GM12878 (cell line): ENCODE results near the gene SARM1. TPM values are rescaled to one million over a fixed set of nuclear protein-coding genes. Genes with fewer than 3 reads are reported as not detected.

Source experiments
- ATAC-seq: fragments of 200-7000 bp; cut with Tn5 transposase; 3 replicates; pipeline ENCODE4 v1.9.1; 2020; ENCODE audit warnings: mild to moderate bottlenecking, moderate library complexity
- BruUV-seq: library from RNA; stranded (reverse); fragments of 400-500 nt; replicated peaks from 2 replicates; lab custom pipeline; 2021; lab: Mats Ljungman, UMichigan
- CTCF ChIA-PET: fragments of 300-600 bp; sonication (Branson Sonifier 250); formaldehyde crosslinking; extraction: SDS; loops from one replicate; lab custom pipeline; 2021; ENCODE audit warnings: inconsistent platforms; lab: Yijun Ruan, JAX
- POLR2A ChIA-PET: fragments of 350-600 bp; formaldehyde crosslinking; extraction: SDS; loops from one replicate; lab custom pipeline; 2021; ENCODE audit warnings: inconsistent platforms; lab: Charles Lee
- RAD21 ChIA-PET: fragments of 300-600 bp; sonication (Branson Sonifier 250); formaldehyde crosslinking; loops from one replicate; lab custom pipeline; 2023; ENCODE audit warnings: antibody characterized with exemption; ENCODE audit not compliant: unreplicated experiment; lab: Charles Lee
- SMC1A ChIA-PET: fragments of 300-600 bp; sonication (Branson Sonifier 250); formaldehyde crosslinking; loops from one replicate; lab custom pipeline; 2023; ENCODE audit not compliant: unreplicated experiment, uncharacterized antibody; lab: Charles Lee
- DNase-seq: peaks from one replicate; pipeline ENCODE4 v3.0.0-alpha.2; 2011; ENCODE audit warnings: low read depth, low spot score
- FAIRE-seq: peaks from 3 replicates; lab custom pipeline; 2011; peaks lifted over from hg19 to GRCh38; lab: Jason Lieb, UNC
- H2AFZ ChIP-seq: 2 replicates; pipeline ENCODE4 v1.6.0; 2011; ENCODE audit warnings: low read depth, low read length, control low read depth; ENCODE audit not compliant: control insufficient read depth
- H3K27ac ChIP-seq: 2 replicates; pipeline ENCODE4 v1.5.1; 2011; ENCODE audit warnings: control low read depth; ENCODE audit not compliant: control insufficient read depth, insufficient read depth
- H3K27me3 ChIP-seq, 2 experiments: replicated peaks in 1 of 2; 2 replicates each; pipeline versions ENCODE4 v1.6.0 to v1.6.1; 2011; ENCODE audit warnings: low read length in 1 of 2; ENCODE audit not compliant: control insufficient read depth in 2 of 2, insufficient read depth in 2 of 2
- H3K36me3 ChIP-seq, 2 experiments: 2 replicates each; pipeline ENCODE4 v1.5.1; 2011; ENCODE audit warnings: low read length in 1 of 2; ENCODE audit not compliant: control insufficient read depth in 2 of 2, insufficient read depth in 2 of 2
- H3K4me1 ChIP-seq: 2 replicates; pipeline ENCODE4 v1.6.1; 2011; ENCODE audit warnings: mild to moderate bottlenecking, low read length, moderate library complexity, mixed read lengths; ENCODE audit not compliant: control insufficient read depth, insufficient read depth
- H3K4me2 ChIP-seq: 2 replicates; pipeline ENCODE4 v1.6.0; 2011; ENCODE audit warnings: control low read depth; ENCODE audit not compliant: control insufficient read depth, insufficient read depth
- H3K4me3 ChIP-seq: fragments of 200-600 bp; sonication (generic); 2 replicates; pipeline ENCODE4 v1.5.1; 2016
- H3K79me2 ChIP-seq: 2 replicates; pipeline ENCODE4 v1.6.0; 2011; ENCODE audit warnings: low read length; ENCODE audit not compliant: control insufficient read depth, insufficient read depth
- H3K9ac ChIP-seq: 2 replicates; pipeline ENCODE4 v1.8.0; 2011; ENCODE audit warnings: low read length, control low read depth, mixed read lengths; ENCODE audit not compliant: control insufficient read depth, insufficient read depth
- H3K9me3 ChIP-seq: replicated peaks from 3 replicates; pipeline ENCODE4 v1.5.1; 2011; ENCODE audit warnings: mild to moderate bottlenecking, low read length; ENCODE audit not compliant: control insufficient read depth, insufficient read depth
- H4K20me1 ChIP-seq: 2 replicates; pipeline ENCODE4 v1.6.0; 2011; ENCODE audit not compliant: control insufficient read depth, insufficient read depth
- BHLHE40 ChIP-seq, 2 experiments: fragments of 450-650 bp in 1 of 2; IDR thresholded peaks; 2 replicates each; pipeline ENCODE4 v1.6.1; 2011 to 2017; ENCODE audit warnings: low read depth in 2 of 2, borderline replicate concordance in 1 of 2, improper control_type of control experiment in 1 of 2, low read length in 1 of 2, mild to moderate bottlenecking in 1 of 2
- DPF2 ChIP-seq: fragments of 450-650 bp; IDR thresholded peaks from 2 replicates; pipeline ENCODE4 v1.6.1; 2017; ENCODE audit warnings: mild to moderate bottlenecking
- RAD21 ChIP-seq: IDR thresholded peaks from 2 replicates; pipeline ENCODE4 v1.6.1; 2011; ENCODE audit warnings: mild to moderate bottlenecking, low read depth, low read length, moderate library complexity; ENCODE audit not compliant: insufficient read depth
- TCF3 ChIP-seq: IDR thresholded peaks from 2 replicates; pipeline ENCODE4 v1.6.1; 2012; ENCODE audit warnings: low read depth, mild to moderate bottlenecking, low read length, borderline replicate concordance; ENCODE audit not compliant: insufficient read depth
- WGBS: methylation state at CpG from one replicate; pipeline ENCODE4 v1.1.6; 2016; ENCODE audit warnings: low lambda C conversion rate; ENCODE audit not compliant: insufficient replicate concordance, insufficient coverage; ENCODE audit errors: missing lambda C conversion rate; 5-methylcytosine and 5-hydroxymethylcytosine counted together
- in situ Hi-C: fragments of 300-500 bp; cut with MboI; formaldehyde crosslinking; loops from 9 replicates; pipeline ENCODE4 v1.14.3; 2018; ENCODE audit warnings: mixed read lengths
- intact Hi-C: fragments of 100-400 bp; cut with micrococcal nuclease; formaldehyde crosslinking; loops from one replicate; pipeline ENCODE4 v1.14.2; 2022; ENCODE audit not compliant: unreplicated experiment
- polyA plus RNA-seq, 11 experiments: library from polyadenylated mRNA; depleted of rRNA in 4 of 11; unstranded in 6 of 11; stranded (reverse) in 5 of 11; fragments of >200 nt; fragmentation: Nextera tagmentation in 4 of 11; fragmentation: Illumina TruSeq in 1 of 11; extraction: Ambion mirVana in 4 of 11; extraction: Trizol in 1 of 11; gene quantifications; 1 replicate in 1 of 11; 2 replicates in 10 of 11; pipeline versions ENCODE4 v1.2.1 to v1.2.3, GENCODE V29; 2011 to 2016; ENCODE audit warnings: inconsistent platforms in 2 of 11, missing spikeins in 2 of 11, low read depth in 1 of 11
- total RNA-seq, 4 experiments: library from RNA; depleted of rRNA in 3 of 4; stranded (reverse); fragments of >200 nt in 3 of 4; fragmentation: Illumina TruSeq in 1 of 4; extraction: Trizol in 1 of 4; gene quantifications; 2 replicates each; pipeline versions ENCODE4 v1.2.1 to v1.2.3, GENCODE V29; 2013 to 2021
- TF ChIP-seq, protein P1 (sequence below): IDR thresholded peaks from 2 replicates; pipeline ENCODE4 v1.6.1; 2012; ENCODE audit warnings: improper control_type of control experiment, low read depth, low read length; ENCODE audit not compliant: insufficient replicate concordance

Gene SARM1
- total and polyA plus RNA-seq, 10 of the 15 experiments (the other 5 are each of a cell fraction or from before 2014, with no cell fraction given): 0.56 to 25.3 (median 11.9) TPM

DNA sequence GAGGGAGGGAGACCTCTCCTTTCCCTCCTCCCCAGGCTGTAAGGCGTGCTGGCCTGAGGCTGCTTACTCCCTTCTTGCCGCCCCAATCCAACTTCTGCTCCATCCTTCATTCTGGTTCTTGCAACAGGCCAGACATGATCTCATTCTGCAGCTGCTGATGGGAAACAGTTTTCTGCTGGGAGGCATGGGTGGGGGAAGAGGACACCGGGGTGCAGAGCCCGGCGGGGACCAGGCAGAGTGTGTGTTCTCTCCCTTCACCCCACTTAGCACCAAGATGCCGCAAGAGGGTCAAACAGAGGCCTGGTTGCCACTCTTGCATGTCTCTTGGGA lies 1.4 kb downstream of the SARM1 start:
- SMC1A ChIA-PET: interaction anchor here (1.4 kb wide), 1 partner anchor 18 kb away, joined by 3 read pairs; no protein-coding TSS in a partner anchor
- H3K36me3 ChIP-seq: no peaks in the 10 kb centered on the region
- RAD21 ChIA-PET: no interaction called here
- no peak for DNase-seq
- H4K20me1 ChIP-seq: peaks cover 3% of the 10 kb centered on the region; the same call in 1 of the 2 replicates
- H3K79me2 ChIP-seq: peaks cover 2% of the 10 kb centered on the region; the same call in 1 of the 2 replicates
- H3K9ac ChIP-seq: peak overlapping the region; percentile 67
- WGBS: 96% methylated on average over 5 of the region's 6 CpGs
- POLR2A ChIA-PET: no interaction called here
- H2AFZ ChIP-seq: no peak overlapping the region
- CTCF ChIA-PET: no interaction called here
- H3K27me3 ChIP-seq: no peaks in the 10 kb centered on the region
- peaks cover 7% of the 10 kb centered on the region for H3K4me1 ChIP-seq
- FAIRE-seq: no peak
- in situ Hi-C loops: loop anchor here (10.0 kb wide), 1 partner anchor 172 kb away; no protein-coding TSS in a partner anchor
- intact Hi-C loops: loop anchor here (10.0 kb wide), 2 partner anchors 62 to 172 kb away; no protein-coding TSS in a partner anchor
- peak overlapping the region; percentile 88 for H3K4me3 ChIP-seq
- no peak overlapping the region for H3K27ac ChIP-seq
- TF ChIP-seq DPF2: no peak
- H3K4me2 ChIP-seq: peak overlapping the region; percentile 93
- no TSS peak for BruUV-seq
- H3K9me3 ChIP-seq: no peaks in the 10 kb centered on the region
- ATAC-seq: no peak

DNA sequence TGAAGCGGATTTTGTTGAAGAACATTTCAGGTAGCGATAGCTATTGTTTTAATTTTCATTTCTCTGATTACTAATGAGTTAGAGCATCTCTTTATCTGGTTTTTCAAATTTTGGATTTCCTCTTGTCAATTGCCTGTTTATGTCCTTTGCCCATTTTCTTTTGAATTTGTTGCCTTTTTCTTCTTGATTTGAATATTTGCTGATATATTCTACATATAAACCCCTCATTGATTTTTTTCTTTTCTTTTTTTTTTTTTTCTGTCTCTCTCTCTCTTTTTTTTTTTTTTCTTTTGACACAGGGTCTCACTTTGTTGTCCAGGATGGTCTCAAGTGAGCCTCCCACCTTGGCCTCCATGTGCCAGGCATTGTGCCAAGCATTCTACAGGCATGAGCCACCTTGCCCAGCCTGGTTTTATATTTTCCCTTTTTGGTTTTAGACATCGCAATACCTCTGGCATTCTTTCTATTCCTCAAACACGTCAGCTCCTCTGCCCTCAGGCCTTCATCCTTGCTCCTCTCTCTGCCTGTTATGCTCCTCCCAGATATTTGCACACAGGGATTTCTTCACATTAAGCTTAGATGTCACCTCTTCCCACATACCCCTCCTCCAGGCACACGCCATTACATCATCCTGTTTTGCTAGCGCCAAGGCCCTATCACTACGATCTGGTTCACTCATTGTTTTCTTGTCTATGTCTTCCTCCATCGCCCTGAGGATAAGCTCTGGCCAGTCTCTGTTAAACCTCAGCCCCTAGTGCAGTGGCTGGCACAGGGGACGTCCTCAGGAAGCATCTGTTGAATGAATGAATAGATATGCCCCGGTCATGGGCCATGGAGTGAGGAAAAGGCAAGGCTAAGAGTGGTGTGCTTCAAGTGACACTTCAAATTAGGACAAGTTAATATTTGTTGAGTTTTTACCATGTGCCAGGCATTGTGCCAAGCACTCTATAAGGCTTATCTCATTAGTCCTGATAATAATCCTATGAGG lies 8.6 kb downstream of the SARM1 start:
- POLR2A ChIA-PET: no interaction called here
- H3K4me1 ChIP-seq: no peaks in the 10 kb centered on the region
- 87% methylated on average over 10 of the region's 10 CpGs for WGBS
- SMC1A ChIA-PET: no interaction called here
- no peaks in the 10 kb centered on the region for H3K9me3 ChIP-seq
- no peak overlapping the region for H2AFZ ChIP-seq
- H3K4me2 ChIP-seq: no peak overlapping the region
- H4K20me1 ChIP-seq: no peaks in the 10 kb centered on the region
- H3K27ac ChIP-seq: no peak overlapping the region
- no peaks in the 10 kb centered on the region; a peak in 2 of 4 replicates for H3K27me3 ChIP-seq
- DNase-seq (no peak), FAIRE-seq (no peak), ATAC-seq (no peak)
- no peaks in the 10 kb centered on the region for H3K79me2 ChIP-seq
- H3K36me3 ChIP-seq: no peaks in the 10 kb centered on the region
- RAD21 ChIA-PET: no interaction called here
- no peak overlapping the region for H3K4me3 ChIP-seq
- no peak overlapping the region for H3K9ac ChIP-seq
- CTCF ChIA-PET: no interaction called here
- BruUV-seq: no TSS peak
- in situ Hi-C loops (loop anchor here (10.0 kb wide), 1 partner anchor 165 kb away; no protein-coding TSS in a partner anchor), intact Hi-C loops (loop anchor here (5.0 to 10.0 kb wide), 3 partner anchors 55 to 165 kb away; no protein-coding TSS in a partner anchor)
- TF ChIP-seq RAD21 (no peak), BHLHE40 (IDR thresholded peaks at IDR 0.05; ENCODE audit: borderline replicate concordance in 1 of 2, low read depth in 2 of 2, low read length in 1 of 2) (no peak), TCF3 (no peak)
- TF ChIP-seq, protein P1, sequence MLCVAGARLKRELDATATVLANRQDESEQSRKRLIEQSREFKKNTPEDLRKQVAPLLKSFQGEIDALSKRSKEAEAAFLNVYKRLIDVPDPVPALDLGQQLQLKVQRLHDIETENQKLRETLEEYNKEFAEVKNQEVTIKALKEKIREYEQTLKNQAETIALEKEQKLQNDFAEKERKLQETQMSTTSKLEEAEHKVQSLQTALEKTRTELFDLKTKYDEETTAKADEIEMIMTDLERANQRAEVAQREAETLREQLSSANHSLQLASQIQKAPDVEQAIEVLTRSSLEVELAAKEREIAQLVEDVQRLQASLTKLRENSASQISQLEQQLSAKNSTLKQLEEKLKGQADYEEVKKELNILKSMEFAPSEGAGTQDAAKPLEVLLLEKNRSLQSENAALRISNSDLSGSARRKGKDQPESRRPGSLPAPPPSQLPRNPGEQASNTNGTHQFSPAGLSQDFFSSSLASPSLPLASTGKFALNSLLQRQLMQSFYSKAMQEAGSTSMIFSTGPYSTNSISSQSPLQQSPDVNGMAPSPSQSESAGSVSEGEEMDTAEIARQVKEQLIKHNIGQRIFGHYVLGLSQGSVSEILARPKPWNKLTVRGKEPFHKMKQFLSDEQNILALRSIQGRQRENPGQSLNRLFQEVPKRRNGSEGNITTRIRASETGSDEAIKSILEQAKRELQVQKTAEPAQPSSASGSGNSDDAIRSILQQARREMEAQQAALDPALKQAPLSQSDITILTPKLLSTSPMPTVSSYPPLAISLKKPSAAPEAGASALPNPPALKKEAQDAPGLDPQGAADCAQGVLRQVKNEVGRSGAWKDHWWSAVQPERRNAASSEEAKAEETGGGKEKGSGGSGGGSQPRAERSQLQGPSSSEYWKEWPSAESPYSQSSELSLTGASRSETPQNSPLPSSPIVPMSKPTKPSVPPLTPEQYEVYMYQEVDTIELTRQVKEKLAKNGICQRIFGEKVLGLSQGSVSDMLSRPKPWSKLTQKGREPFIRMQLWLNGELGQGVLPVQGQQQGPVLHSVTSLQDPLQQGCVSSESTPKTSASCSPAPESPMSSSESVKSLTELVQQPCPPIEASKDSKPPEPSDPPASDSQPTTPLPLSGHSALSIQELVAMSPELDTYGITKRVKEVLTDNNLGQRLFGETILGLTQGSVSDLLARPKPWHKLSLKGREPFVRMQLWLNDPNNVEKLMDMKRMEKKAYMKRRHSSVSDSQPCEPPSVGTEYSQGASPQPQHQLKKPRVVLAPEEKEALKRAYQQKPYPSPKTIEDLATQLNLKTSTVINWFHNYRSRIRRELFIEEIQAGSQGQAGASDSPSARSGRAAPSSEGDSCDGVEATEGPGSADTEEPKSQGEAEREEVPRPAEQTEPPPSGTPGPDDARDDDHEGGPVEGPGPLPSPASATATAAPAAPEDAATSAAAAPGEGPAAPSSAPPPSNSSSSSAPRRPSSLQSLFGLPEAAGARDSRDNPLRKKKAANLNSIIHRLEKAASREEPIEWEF: no peak
